ENCODE results near the gene CHPT1. TPM values are rescaled to one million over a fixed set of nuclear protein-coding genes. Genes with fewer than 3 reads are reported as not detected.

CHPT1 gene
- total and polyA plus RNA-seq, 9 of the 15 experiments (the other 6 are each of a cell fraction or from before 2014, with no cell fraction given): 15.3 to 210 (median 91.9) TPM

- TF ChIP-seq ZHX1 (conservative IDR thresholded peaks at IDR 0.05; ENCODE audit: low read length): no peak; the same call in 1 of the 2 replicates
- TF ChIP-seq ZNF24 (IDR thresholded peaks at IDR 0.05): 0 out of 2 replicates have a peak, but pooled peaks have one; percentile 9
- no peak for TF ChIP-seq E2F8 (IDR thresholded peaks at IDR 0.05; ENCODE audit: low read depth, partially characterized antibody)
- TF ChIP-seq ZNF668 (CRISPR knock-in tag; IDR thresholded peaks at IDR 0.05): no peak
- no peak for TF ChIP-seq CTCFL (IDR thresholded peaks at IDR 0.05; ENCODE audit: borderline replicate concordance, insufficient read depth, low read depth, low read length, poor library complexity, severe bottlenecking)
- peak; percentile 67; the same call in 1 of the 2 replicates for TF ChIP-seq ZEB2 (IDR thresholded peaks at IDR 0.05)
- no peak for TF ChIP-seq CHD1 (IDR thresholded peaks at IDR 0.05; ENCODE audit: low read length)
- TF ChIP-seq ZBTB5 (IDR thresholded peaks at IDR 0.05): no peak
- TF ChIP-seq E2F1 (CRISPR knock-in tag; IDR thresholded peaks at IDR 0.05): no peak
- TF ChIP-seq ZNF655 (CRISPR knock-in tag; IDR thresholded peaks at IDR 0.05): no peak
- TF ChIP-seq RFX7 (CRISPR knock-in tag; IDR thresholded peaks at IDR 0.05): no peak
- TF ChIP-seq PPARD (CRISPR knock-in tag; IDR thresholded peaks at IDR 0.05): no peak
- TF ChIP-seq CREB3 (tag; conservative IDR thresholded peaks at IDR 0.05; ENCODE audit: low read depth): no peak
Measured at GRCh38 chr12:101670007-101670671, 27.3 kb upstream of the CHPT1 start (continued).

All from K562 (cell line).